ENCODE measurements around the gene TMOD2.

DNA sequence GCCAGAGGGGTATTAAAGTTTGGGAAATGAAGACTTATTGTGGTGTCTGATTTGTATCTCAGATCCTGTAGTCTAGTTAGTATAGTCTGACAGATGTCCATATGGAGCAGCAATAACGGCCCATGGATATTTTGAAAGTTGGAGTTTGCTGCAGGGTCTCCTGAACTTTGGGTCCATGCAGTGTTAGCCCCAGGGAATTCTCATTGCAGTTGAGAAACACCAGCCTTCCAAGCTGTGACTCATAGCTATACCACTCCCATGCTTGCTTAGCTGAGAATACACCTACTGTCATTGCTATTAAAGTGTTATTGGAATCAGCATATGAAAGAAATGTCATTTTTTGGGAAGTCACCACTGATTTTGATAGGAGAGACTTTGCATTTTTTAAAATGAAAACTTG is 29.2 kb downstream of the TMOD2 start:
- TF ChIP-seq, protein P1, sequence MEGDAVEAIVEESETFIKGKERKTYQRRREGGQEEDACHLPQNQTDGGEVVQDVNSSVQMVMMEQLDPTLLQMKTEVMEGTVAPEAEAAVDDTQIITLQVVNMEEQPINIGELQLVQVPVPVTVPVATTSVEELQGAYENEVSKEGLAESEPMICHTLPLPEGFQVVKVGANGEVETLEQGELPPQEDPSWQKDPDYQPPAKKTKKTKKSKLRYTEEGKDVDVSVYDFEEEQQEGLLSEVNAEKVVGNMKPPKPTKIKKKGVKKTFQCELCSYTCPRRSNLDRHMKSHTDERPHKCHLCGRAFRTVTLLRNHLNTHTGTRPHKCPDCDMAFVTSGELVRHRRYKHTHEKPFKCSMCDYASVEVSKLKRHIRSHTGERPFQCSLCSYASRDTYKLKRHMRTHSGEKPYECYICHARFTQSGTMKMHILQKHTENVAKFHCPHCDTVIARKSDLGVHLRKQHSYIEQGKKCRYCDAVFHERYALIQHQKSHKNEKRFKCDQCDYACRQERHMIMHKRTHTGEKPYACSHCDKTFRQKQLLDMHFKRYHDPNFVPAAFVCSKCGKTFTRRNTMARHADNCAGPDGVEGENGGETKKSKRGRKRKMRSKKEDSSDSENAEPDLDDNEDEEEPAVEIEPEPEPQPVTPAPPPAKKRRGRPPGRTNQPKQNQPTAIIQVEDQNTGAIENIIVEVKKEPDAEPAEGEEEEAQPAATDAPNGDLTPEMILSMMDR (IDR thresholded peaks at IDR 0.05): no peak
- TF ChIP-seq POLR2A (IDR thresholded peaks at IDR 0.05) (no peak), EP300 (IDR thresholded peaks at IDR 0.05) (no peak)
